NOMO-1 treated with dmso at 0.1 percent for 144 hours (cell line): ENCODE data around the gene ZMYM1.
"Not testable (repeated sequence)": the region's sequence is repeated elsewhere in the genome, so short reads cannot be mapped to it uniquely, and the experiment has no call there.

ENCODE experiments used
- DNase-seq: peaks from one replicate; lab custom pipeline; 2025; ENCODE audit not compliant: unreplicated experiment; lab: John Stamatoyannopoulos, UW

The ZMYM1 gene

GRCh38 chr1:35073265-35073811, 5.8 kb upstream of the ZMYM1 start:
- DNase-seq = no peak

- DNase-seq = not testable (repeated sequence)
Measured at GRCh38 chr1:35076426-35076825, 2.8 kb upstream of the ZMYM1 start.

GRCh38 chr1:35080171-35080854, 1.1 kb downstream of the ZMYM1 start:
- no peak for DNase-seq

GRCh38 chr1:35085421-35085820, 6.2 kb downstream of the ZMYM1 start:
- DNase-seq = no peak

- DNase-seq = no peak
Measured at GRCh38 chr1:35097224-35097623, 18.0 kb downstream of the ZMYM1 start.

- no peak for DNase-seq
Measured at GRCh38 chr1:35111106-35111505, 31.9 kb downstream of the ZMYM1 start.

- DNase-seq = no peak
Measured at GRCh38 chr1:35112668-35113067, 33.5 kb downstream of the ZMYM1 start.

- no peak for DNase-seq
Measured at GRCh38 chr1:35115459-35116383, 36.5 kb downstream of the ZMYM1 start.

- DNase-seq = no peak
Measured at GRCh38 chr1:35120458-35121133, 41.4 kb downstream of the ZMYM1 start.

GRCh38 chr1:35122311-35122710, 43.1 kb downstream of the ZMYM1 start:
- no peak for DNase-seq

- DNase-seq = no peak
Measured at GRCh38 chr1:35126546-35126945, 47.4 kb downstream of the ZMYM1 start.

- no peak for DNase-seq
Measured at GRCh38 chr1:35129080-35129479, 49.9 kb downstream of the ZMYM1 start.

GRCh38 chr1:35136780-35137179, 57.6 kb downstream of the ZMYM1 start:
- no peak for DNase-seq

GRCh38 chr1:35137590-35137989, 58.4 kb downstream of the ZMYM1 start:
- DNase-seq = not testable (repeated sequence)

- DNase-seq = not testable (repeated sequence)
Measured at GRCh38 chr1:35142294-35142693, 63.1 kb downstream of the ZMYM1 start.

- DNase-seq = not testable (repeated sequence)
Measured at GRCh38 chr1:35142728-35143127, 63.5 kb downstream of the ZMYM1 start.

GRCh38 chr1:35143737-35144508, 64.7 kb downstream of the ZMYM1 start:
- no peak for DNase-seq

GRCh38 chr1:35145892-35146549, 66.8 kb downstream of the ZMYM1 start:
- not testable (repeated sequence) for DNase-seq

GRCh38 chr1:35151220-35151619, 72.0 kb downstream of the ZMYM1 start:
- DNase-seq = no peak

- DNase-seq = no peak
Measured at GRCh38 chr1:35164893-35165292, 85.7 kb downstream of the ZMYM1 start.
